Endothelial cell of hepatic sinusoid (primary cell): Measurements from ENCODE around the gene MEDAG.

ENCODE experiments used
- in situ Hi-C: cut with HindIII; loops from 2 replicates; pipeline ENCODE4 v1.10.0; 2017; ENCODE audit warnings: low sequenced_read_pairs

The MEDAG gene

GRCh38 chr13:30872685-30873461, 33.2 kb upstream of the MEDAG start:
- in situ Hi-C loops: no loop called here

DNA sequence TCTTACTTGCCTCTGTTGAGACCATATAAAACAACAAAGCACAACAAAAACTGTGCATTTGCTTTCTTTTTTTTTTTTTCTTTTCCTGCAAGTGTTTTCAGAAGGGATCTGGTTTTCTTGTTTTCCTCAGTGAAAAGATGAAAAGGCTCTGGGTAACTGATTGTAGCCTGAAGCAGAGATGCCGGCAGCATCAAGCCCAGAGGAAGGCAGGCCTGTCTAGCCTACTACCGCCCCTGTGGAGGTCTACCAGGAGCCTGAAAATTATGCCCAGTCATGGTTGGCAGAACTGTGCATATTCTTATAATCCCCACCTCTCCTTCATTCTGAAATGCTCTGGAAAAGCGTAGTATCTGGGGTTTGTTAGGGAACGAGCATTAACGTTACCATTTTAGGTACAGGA, 32.6 kb upstream of the MEDAG start:
- in situ Hi-C loops: no loop called here

- in situ Hi-C loops: no loop called here
Measured at GRCh38 chr13:30874111-30874510, 32.0 kb upstream of the MEDAG start.

- in situ Hi-C loops: no loop called here
Measured at GRCh38 chr13:30874561-30874960, 31.5 kb upstream of the MEDAG start.

DNA sequence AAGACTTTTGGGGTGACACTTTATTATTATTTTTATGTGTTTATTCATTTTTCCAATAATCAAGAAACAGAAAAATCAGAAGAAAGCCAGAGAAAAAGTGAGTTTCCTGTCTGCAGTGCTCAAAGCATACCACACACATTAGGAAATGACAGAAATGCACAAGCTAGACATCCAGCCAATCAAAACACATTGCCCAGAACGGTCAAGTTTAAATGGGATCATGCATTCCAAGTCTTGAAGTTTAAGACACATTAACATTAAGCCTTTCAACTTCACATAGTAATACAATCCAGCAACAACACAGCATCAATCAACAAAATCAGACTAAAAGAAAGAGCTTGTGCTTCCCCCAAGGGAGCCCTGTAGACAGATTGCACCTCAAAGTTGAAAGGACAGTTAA, 28.7 kb upstream of the MEDAG start:
- in situ Hi-C loops: no loop called here

DNA sequence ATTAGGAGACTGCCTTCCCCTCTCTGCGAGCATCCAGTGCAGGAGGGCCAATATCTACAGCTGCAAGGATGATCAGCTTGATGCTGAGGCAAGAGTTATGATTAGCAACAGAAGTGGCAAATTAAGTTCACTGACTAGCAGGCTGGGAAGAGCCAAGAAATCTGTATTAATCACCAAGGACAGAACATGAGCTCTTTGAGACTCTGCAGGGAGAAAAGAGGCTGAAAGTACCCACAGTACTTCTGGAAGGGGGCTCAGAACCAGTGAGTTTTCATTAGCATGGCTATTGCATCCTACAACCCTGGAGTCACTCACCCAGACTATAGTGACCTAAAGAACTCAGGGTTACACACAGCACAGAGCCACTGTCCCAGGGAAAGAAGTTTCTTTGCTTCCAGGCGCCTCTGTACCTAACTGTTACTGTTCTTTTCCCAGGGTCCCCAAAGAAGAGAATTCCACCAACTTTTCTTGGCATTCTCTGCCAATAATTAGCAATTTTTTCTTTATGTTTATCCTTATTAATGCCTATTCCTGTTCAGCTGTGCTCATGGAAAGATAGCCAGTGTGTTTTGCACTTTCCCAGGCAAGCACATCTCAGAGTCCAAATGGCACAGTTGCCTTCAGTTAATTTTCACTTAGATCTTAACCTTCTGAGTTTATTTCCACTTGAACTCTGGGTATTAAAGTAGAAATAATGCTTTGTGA, 25.8 kb upstream of the MEDAG start:
- in situ Hi-C loops: no loop called here

DNA sequence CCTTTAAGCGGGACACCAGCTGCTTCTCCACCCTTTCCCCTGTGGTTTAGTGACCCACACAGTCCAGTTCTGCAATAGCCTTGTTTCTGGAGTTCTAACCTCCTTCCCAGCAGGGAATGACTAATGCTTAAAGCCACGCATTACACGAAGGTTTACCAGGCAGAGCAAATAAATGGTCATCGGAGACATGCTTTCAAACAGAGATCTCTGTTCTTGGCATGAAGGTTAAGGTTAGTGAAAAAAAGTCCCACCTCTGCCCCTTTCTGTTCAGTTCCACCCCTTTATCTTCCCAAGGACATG, 25.3 kb upstream of the MEDAG start:
- in situ Hi-C loops: no loop called here

GRCh38 chr13:30881191-30881651, 24.9 kb upstream of the MEDAG start:
- in situ Hi-C loops: no loop called here

DNA sequence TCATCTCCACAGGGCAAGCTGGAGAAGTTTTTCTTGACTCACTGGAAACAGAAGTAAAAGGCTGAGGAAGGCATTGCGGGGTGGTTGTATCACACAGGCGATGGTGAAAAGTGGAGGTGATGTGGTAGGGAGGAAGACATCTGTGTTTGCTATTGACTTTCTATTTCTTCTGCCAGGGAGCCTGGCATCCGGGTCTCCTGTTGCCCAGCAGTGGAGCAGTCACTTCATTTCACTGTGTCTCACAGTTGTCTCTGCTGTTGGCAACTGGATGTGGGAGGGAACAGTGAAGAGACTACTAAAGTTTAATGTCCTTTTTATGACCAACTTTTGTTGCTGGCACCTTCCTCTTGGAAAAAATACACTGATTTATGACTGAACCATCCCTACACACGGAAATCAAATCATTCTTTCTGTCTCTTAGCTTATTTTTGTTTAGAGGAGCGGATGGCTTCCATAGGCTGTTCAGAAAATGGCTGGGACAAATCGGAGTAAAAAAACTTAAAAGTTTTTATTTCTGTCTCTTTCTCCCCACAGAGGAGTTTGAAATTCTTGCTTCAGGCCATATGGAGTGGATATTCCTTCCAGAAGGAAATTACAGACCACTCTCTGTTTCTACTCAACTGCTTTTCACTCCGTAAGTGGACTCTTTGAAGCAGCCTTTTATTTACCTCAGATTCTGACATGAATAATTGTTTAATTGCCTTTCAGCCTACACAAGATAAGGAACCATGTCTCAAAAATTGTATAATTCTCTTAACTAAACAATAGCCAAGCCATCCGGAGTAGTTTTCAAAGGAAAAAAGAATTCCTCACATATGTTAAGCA, 23.8 kb upstream of the MEDAG start:
- in situ Hi-C loops: no loop called here

DNA sequence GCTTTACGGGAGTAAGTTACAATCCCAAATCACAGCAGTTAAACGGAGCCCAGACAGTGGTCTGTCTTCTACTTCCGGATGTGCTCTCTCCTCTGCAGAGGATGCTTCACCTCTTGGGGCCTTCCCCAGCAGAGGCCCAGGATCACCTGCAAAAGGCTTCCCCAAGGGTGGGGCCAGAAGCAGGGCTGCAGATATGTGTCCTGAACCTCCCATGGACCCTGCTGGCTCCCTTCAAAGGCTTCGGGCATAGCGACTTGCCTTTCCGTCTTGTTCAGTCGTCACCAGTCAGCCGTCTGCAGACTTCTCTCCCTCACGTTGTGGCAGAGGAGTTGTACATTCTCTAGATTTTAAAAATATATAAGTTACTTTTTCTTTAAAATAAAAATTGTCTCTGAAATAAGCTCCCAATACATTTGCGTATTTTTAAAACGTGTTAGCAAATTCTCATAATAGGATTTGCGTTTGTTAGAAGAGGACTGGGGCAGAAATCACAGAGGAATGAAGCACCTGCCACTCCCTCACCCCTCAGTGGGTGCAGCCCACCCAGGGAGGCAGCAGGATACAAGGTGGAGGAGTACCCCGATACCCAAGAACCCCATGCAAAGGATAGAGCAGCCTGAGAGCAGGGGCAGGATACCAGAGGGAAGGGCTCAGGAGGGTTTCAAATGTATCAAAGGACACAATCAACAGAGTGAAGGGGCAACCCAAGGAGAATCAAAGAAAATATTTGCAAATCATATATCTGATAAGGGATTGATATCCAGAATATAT, 22.9 kb upstream of the MEDAG start:
- in situ Hi-C loops: no loop called here

DNA sequence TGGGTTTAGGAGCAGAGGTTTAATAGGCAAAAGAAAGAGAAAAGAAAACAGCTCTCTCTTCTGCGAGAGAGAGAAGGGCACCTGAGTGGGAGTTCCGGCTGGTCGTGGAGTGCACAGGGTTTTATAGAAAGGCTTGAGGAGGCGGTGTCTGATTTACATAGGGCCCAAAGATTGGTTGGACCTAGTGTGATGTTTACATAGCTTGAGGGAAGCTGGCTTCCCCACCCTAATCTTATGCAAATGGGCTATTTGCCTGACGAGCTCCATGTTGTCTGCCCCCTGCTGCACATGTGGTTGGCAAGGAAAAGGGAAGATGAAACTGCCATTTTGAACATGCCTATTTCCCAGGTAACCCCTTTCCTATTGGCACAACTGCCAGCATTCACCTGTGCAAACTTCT, 21.5 kb upstream of the MEDAG start:
- in situ Hi-C loops: no loop called here

GRCh38 chr13:30889196-30889690, 16.8 kb upstream of the MEDAG start:
- in situ Hi-C loops: no loop called here

DNA sequence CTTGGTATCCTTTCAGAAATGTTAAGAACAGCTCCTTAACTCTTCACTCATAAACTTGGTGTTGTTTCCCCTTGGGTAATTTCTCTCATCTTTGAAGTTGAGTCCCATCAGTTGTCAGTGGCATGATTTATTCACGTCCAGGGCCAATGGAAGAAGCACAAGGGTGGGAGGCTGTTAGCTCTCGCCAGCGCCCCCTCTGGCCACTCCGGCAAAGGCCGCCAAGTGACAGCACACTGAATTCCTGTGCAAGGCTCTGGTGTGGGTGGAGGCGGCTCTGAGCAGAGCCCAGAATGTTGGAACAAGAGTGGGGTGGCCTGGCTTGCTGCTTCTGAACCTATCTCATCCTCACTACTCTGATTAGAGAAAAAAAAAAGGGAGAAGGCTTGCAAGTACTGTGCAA, 13.1 kb upstream of the MEDAG start:
- in situ Hi-C loops: no loop called here

DNA sequence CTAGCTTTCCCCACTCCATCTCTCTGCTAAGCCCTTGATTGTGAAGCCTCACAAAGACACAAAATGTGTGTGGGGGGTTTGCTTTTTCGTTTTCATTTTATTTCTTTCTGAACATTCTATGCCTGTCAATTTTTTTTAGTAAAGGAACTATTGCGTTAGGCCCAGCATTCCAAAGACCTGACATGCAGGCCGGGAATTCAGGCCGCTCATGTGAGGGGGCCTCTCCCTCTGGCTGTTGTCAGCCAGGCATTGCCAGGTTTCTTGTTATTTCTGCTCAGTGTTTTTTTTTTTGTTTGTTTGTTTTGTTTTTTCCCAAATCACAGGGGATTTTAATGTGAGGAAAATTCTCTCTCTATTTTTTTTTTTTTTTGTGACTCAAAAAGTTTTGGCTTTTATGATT, 10.3 kb upstream of the MEDAG start:
- in situ Hi-C loops: no loop called here

GRCh38 chr13:30898070-30898469, 8.0 kb upstream of the MEDAG start:
- in situ Hi-C loops: no loop called here

DNA sequence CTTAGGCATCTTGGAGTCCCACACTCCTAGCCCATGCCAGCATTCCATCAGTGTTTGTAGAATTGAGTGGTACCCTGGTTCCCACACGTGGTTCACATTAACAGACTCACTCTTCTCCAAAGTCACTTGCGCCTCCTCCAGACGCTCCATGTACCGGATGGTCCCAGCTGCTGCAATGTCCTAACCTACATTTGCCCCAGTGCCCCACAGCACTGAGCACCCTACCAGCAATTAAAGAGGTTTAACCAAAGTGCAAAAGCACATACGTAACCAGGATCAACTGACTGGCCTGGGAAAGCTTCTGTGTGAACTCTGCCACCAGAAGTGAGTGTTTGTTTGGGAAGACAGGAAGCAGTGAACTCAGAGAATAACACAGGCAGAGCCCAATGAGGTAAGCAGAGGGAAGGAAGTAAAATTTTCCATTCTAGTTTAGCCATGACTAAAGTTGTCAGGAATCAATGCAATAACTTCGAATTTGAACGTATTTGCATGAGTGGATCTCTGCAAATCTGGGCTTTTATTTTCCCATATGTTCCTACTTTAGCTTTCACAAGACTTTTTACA, 7.3 kb upstream of the MEDAG start:
- in situ Hi-C loops: no loop called here

- in situ Hi-C loops: no loop called here
Measured at GRCh38 chr13:30900436-30900835, 5.6 kb upstream of the MEDAG start.

- in situ Hi-C loops: no loop called here
Measured at GRCh38 chr13:30900952-30901749, 4.9 kb upstream of the MEDAG start.

- in situ Hi-C loops: no loop called here
Measured at GRCh38 chr13:30904043-30904442, 2.0 kb upstream of the MEDAG start.
